Gastroesophageal sphincter (tissue), 3 donors: ENCODE data around the gene DCBLD1.

Experiments
- EP300 ChIP-seq: sonication (generic); formaldehyde crosslinking; IDR thresholded peaks from one replicate; pipeline ENCODE4 v1.6.1; 2017; ENCODE audit warnings: antibody characterized with exemption, mild to moderate bottlenecking
- POLR2A ChIP-seq, 2 donors: fragments of 450-650 bp; IDR thresholded peaks; one replicate each; pipeline ENCODE4 v1.6.1; 2017; ENCODE audit warnings: antibody characterized with exemption in 2 of 2, mild to moderate bottlenecking in 2 of 2, moderate library complexity in 1 of 2
- TF ChIP-seq, protein P1 (sequence below), 4 experiments: fragments of 200-600 bp in 2 of 4; fragments of 450-650 bp in 2 of 4; sonication (generic) in 1 of 4; IDR thresholded peaks; one replicate each; pipeline ENCODE4 v1.5.1; 2017 to 2019; ENCODE audit warnings: antibody characterized with exemption in 4 of 4, mild to moderate bottlenecking in 2 of 4, moderate library complexity in 2 of 4

DNA sequence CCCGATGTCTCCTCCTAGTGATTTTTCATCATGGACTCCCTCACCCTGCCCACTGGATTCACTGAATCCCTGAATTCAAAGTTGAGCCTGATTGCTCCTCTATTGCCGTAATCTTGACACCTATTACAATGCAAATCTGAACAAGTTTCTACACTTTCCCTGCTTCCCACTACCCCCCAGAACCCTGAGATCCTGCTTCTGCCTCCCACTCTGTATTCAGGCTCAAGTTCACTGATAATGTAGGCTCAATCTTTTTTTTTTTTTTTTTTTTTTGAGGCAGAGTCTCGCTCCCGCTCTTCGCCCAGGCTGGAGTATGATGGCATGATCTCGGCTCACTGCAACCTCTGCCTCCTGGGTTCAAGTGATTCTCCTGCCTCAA lies 3.6 kb upstream of the DCBLD1 start:
- TF ChIP-seq, protein P1, sequence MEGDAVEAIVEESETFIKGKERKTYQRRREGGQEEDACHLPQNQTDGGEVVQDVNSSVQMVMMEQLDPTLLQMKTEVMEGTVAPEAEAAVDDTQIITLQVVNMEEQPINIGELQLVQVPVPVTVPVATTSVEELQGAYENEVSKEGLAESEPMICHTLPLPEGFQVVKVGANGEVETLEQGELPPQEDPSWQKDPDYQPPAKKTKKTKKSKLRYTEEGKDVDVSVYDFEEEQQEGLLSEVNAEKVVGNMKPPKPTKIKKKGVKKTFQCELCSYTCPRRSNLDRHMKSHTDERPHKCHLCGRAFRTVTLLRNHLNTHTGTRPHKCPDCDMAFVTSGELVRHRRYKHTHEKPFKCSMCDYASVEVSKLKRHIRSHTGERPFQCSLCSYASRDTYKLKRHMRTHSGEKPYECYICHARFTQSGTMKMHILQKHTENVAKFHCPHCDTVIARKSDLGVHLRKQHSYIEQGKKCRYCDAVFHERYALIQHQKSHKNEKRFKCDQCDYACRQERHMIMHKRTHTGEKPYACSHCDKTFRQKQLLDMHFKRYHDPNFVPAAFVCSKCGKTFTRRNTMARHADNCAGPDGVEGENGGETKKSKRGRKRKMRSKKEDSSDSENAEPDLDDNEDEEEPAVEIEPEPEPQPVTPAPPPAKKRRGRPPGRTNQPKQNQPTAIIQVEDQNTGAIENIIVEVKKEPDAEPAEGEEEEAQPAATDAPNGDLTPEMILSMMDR (IDR thresholded peaks at IDR 0.05): no peak
- TF ChIP-seq EP300: no peak
- no peak for TF ChIP-seq POLR2A (IDR thresholded peaks at IDR 0.05)
